ENCODE results near the gene CEP128. TPM values are rescaled to one million over a fixed set of nuclear protein-coding genes. Genes with fewer than 3 reads are reported as not detected.

The CEP128 gene
- total RNA-seq, 4 donors from 2014 or later: 7.4 to 30.4 (median 11.7) TPM

GRCh38 chr14:80521456-80521855 lies 420.1 kb downstream of the CEP128 start:
- H3K4me1 ChIP-seq: no peaks in the 10 kb centered on the region
- H3K27ac ChIP-seq: no peak overlapping the region
- no peaks in the 10 kb centered on the region for H3K27me3 ChIP-seq
- no peaks in the 10 kb centered on the region for H3K9me3 ChIP-seq
- no peak overlapping the region for H3K4me3 ChIP-seq
- TF ChIP-seq POLR2A (IDR thresholded peaks at IDR 0.05) (no peak), EP300 (IDR thresholded peaks at IDR 0.05) (no peak), POLR2AphosphoS5 (IDR thresholded peaks at IDR 0.05) (no peak)
- TF ChIP-seq, protein P1, sequence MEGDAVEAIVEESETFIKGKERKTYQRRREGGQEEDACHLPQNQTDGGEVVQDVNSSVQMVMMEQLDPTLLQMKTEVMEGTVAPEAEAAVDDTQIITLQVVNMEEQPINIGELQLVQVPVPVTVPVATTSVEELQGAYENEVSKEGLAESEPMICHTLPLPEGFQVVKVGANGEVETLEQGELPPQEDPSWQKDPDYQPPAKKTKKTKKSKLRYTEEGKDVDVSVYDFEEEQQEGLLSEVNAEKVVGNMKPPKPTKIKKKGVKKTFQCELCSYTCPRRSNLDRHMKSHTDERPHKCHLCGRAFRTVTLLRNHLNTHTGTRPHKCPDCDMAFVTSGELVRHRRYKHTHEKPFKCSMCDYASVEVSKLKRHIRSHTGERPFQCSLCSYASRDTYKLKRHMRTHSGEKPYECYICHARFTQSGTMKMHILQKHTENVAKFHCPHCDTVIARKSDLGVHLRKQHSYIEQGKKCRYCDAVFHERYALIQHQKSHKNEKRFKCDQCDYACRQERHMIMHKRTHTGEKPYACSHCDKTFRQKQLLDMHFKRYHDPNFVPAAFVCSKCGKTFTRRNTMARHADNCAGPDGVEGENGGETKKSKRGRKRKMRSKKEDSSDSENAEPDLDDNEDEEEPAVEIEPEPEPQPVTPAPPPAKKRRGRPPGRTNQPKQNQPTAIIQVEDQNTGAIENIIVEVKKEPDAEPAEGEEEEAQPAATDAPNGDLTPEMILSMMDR (IDR thresholded peaks at IDR 0.05): no peak
- no peaks in the 10 kb centered on the region for H3K36me3 ChIP-seq
- WGBS: 93% methylated on average over 3 of the region's 3 CpGs
- no peak for DNase-seq (ENCODE audit: low spot score in 2 of 2)

- Histone ChIP-seq H3K27me3 (no peaks in the 10 kb centered on the region), H3K27ac (no peak overlapping the region), H3K36me3 (no peaks in the 10 kb centered on the region), H3K9me3 (no peaks in the 10 kb centered on the region), H3K4me3 (no peak overlapping the region), H3K4me1 (no peaks in the 10 kb centered on the region)
- TF ChIP-seq EP300 (IDR thresholded peaks at IDR 0.05) (no peak), POLR2A (IDR thresholded peaks at IDR 0.05) (no peak), POLR2AphosphoS5 (IDR thresholded peaks at IDR 0.05) (no peak)
- TF ChIP-seq, protein P1 (IDR thresholded peaks at IDR 0.05): no peak
- DNase-seq (ENCODE audit: low spot score in 2 of 2): no peak
Measured at GRCh38 chr14:80519002-80519401, 422.5 kb downstream of the CEP128 start.

- 95% methylated on average over 4 of the region's 4 CpGs for WGBS
- no peaks in the 10 kb centered on the region for H3K27me3 ChIP-seq
- no peak overlapping the region for H3K4me3 ChIP-seq
- TF ChIP-seq EP300 (IDR thresholded peaks at IDR 0.05) (no peak), POLR2A (IDR thresholded peaks at IDR 0.05) (no peak), POLR2AphosphoS5 (IDR thresholded peaks at IDR 0.05) (no peak)
- TF ChIP-seq, protein P1 (IDR thresholded peaks at IDR 0.05): no peak
- no peaks in the 10 kb centered on the region for H3K9me3 ChIP-seq
- no peak for DNase-seq (ENCODE audit: low spot score in 2 of 2)
- no peaks in the 10 kb centered on the region for H3K4me1 ChIP-seq
- H3K27ac ChIP-seq: no peak overlapping the region
- H3K36me3 ChIP-seq: no peaks in the 10 kb centered on the region
Measured at GRCh38 chr14:80518173-80518572, 423.4 kb downstream of the CEP128 start.

- H3K4me3 ChIP-seq: no peak overlapping the region
- H3K9me3 ChIP-seq: no peaks in the 10 kb centered on the region
- no peak for DNase-seq (ENCODE audit: low spot score in 2 of 2)
- no peaks in the 10 kb centered on the region for H3K27me3 ChIP-seq
- no peaks in the 10 kb centered on the region for H3K36me3 ChIP-seq
- no peak overlapping the region for H3K27ac ChIP-seq
- no peak for TF ChIP-seq POLR2AphosphoS5 (IDR thresholded peaks at IDR 0.05)
- TF ChIP-seq EP300 (IDR thresholded peaks at IDR 0.05): no peak
- no peak for TF ChIP-seq POLR2A (IDR thresholded peaks at IDR 0.05)
- TF ChIP-seq, protein P1 (IDR thresholded peaks at IDR 0.05): no peak
- H3K4me1 ChIP-seq: no peaks in the 10 kb centered on the region
- 95% methylated on average over 3 of the region's 3 CpGs for WGBS
Measured at GRCh38 chr14:80507292-80507869, 434.2 kb downstream of the CEP128 start.

GRCh38 chr14:80504781-80505180 lies 436.8 kb downstream of the CEP128 start:
- DNase-seq (ENCODE audit: low spot score in 2 of 2): no peak
- TF ChIP-seq EP300 (IDR thresholded peaks at IDR 0.05): no peak
- no peak for TF ChIP-seq POLR2A (IDR thresholded peaks at IDR 0.05)
- TF ChIP-seq POLR2AphosphoS5 (IDR thresholded peaks at IDR 0.05): no peak
- TF ChIP-seq, protein P1 (IDR thresholded peaks at IDR 0.05): no peak
- no peaks in the 10 kb centered on the region for H3K36me3 ChIP-seq
- no peak overlapping the region for H3K27ac ChIP-seq
- WGBS: 87% methylated on average over 4 of the region's 4 CpGs
- no peaks in the 10 kb centered on the region for H3K27me3 ChIP-seq
- no peaks in the 10 kb centered on the region for H3K4me1 ChIP-seq
- no peak overlapping the region for H3K4me3 ChIP-seq
- H3K9me3 ChIP-seq: no peaks in the 10 kb centered on the region

All from suprapubic skin (tissue), 4 donors.